Ovary (tissue), 3 donors: ENCODE results near the gene WWOX.

Experiments used
- CTCF ChIP-seq, 3 donors: fragments of 450-650 bp in 2 of 3; fragments of 200-600 bp in 1 of 3; IDR thresholded peaks; one replicate each; pipeline versions ENCODE4 v1.5.1 to v1.8.0; 2016 to 2022; ENCODE audit warnings: antibody characterized with exemption in 3 of 3, mild to moderate bottlenecking in 1 of 3
- EP300 ChIP-seq: sonication (generic); formaldehyde crosslinking; IDR thresholded peaks from one replicate; pipeline ENCODE4 v1.6.1; 2017; ENCODE audit warnings: antibody characterized with exemption
- POLR2A ChIP-seq: fragments of 450-650 bp; IDR thresholded peaks from one replicate; pipeline ENCODE4 v1.6.1; 2017; ENCODE audit warnings: antibody characterized with exemption, mild to moderate bottlenecking, moderate library complexity
- donor health status: DM: no; HTN: no; CAD: no.

GRCh38 chr16:78392585-78393195, 293.2 kb downstream of the WWOX start:
- TF ChIP-seq CTCF (IDR thresholded peaks at IDR 0.05): no peak
- no peak for TF ChIP-seq EP300
- no peak for TF ChIP-seq POLR2A
